ENCODE data around the gene PACRG. TPM values are rescaled to one million over a fixed set of nuclear protein-coding genes. Genes with fewer than 3 reads are reported as not detected.

The PACRG gene
- total and polyA plus RNA-seq, 2 of the 8 experiments (the other 6 are each of a cell fraction or from before 2014, with no cell fraction given): 0.44 to 0.54 TPM

DNA sequence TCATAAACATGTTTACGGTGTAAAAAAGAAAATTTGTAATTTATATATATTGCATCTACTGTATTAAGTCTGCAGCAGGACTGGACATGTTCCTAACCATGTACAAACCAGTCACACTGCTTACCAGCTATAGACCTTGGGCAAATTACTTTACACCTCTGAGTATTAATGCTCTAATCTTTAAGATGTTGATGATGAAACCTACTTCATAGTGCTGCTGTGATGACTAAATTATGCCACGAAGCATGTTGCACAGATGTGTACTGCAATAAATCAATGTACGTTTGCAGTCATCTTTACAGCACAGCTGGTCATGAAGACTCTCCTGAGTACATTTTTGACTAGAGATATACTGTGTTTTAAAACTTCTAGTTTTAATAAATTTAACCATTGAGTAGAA, 42.8 kb upstream of the PACRG start:
- ChIA-PET CTCF (ENCODE audit: partially characterized antibody) (no interaction called here), POLR2A (ENCODE audit: partially characterized antibody) (no interaction called here)
- H3K27ac ChIP-seq (ENCODE audit: low read depth, low read length): no peak overlapping the region
- no peak overlapping the region for H3K18ac ChIP-seq (ENCODE audit: extremely low read depth, low read length)
- H3K56ac ChIP-seq (replicated peaks; ENCODE audit: insufficient read length, low read depth, low read length): no peak overlapping the region
- no peaks in the 10 kb centered on the region for H3K4me1 ChIP-seq (replicated peaks in 1 of 4; ENCODE audit: control insufficient read depth in 3 of 4, insufficient read depth in 4 of 4, low read length in 3 of 4)
- no peak overlapping the region for H3K14ac ChIP-seq (ENCODE audit: insufficient read length)
- H2BK15ac ChIP-seq (ENCODE audit: low read length): no peak overlapping the region
- no peak overlapping the region for H2BK12ac ChIP-seq (ENCODE audit: low read depth, low read length)
- H3K23ac ChIP-seq (ENCODE audit: insufficient read length): no peak overlapping the region
- no peak overlapping the region for H2AFZ ChIP-seq (ENCODE audit: low read length)
- no peaks in the 10 kb centered on the region for H3K79me2 ChIP-seq (ENCODE audit: control insufficient read depth in 1 of 2, insufficient read depth in 2 of 2, low read length in 2 of 2)
- no peaks in the 10 kb centered on the region for H3K23me2 ChIP-seq (ENCODE audit: low read depth, low read length)
- no peak overlapping the region for H2BK120ac ChIP-seq (replicated peaks; ENCODE audit: low read depth, low read length)
- DNase-seq (ENCODE audit: low read depth in 1 of 2, low spot score in 2 of 2) (no peak), FAIRE-seq (no peak)
- H3K79me1 ChIP-seq (ENCODE audit: low read depth, low read length): no peaks in the 10 kb centered on the region
- no peak overlapping the region for H4K8ac ChIP-seq (ENCODE audit: extremely low read depth, insufficient read depth, low read length)
- no peaks in the 10 kb centered on the region for H3K36me3 ChIP-seq (ENCODE audit: control insufficient read depth in 2 of 4, insufficient read depth in 4 of 4, low read length in 3 of 4)
- 87% methylated on average over 3 of the region's 3 CpGs; no CpG with 5 or more reads in 1 of the 2 experiments for WGBS, 2 experiments (ENCODE audit: extremely low coverage in 1 of 2, insufficient coverage in 1 of 2, insufficient read length in 1 of 2, insufficient replicate concordance in 2 of 2, low coverage in 1 of 2, low lambda C conversion rate in 2 of 2, missing lambda C conversion rate in 1 of 2)
- H3K9ac ChIP-seq (replicated peaks in 1 of 4; ENCODE audit: extremely low read depth in 1 of 4, low read depth in 3 of 4, low read length in 3 of 4): no peak overlapping the region
- no peaks in the 10 kb centered on the region for H3K27me3 ChIP-seq (replicated peaks in 1 of 4; ENCODE audit: control insufficient read depth in 3 of 4, extremely low read depth in 1 of 4, insufficient read depth in 3 of 4, low read length in 3 of 4)
- H4K20me1 ChIP-seq (replicated peaks in 1 of 2; ENCODE audit: control insufficient read depth in 1 of 2, insufficient read depth in 2 of 2, low read length in 2 of 2): no peaks in the 10 kb centered on the region
- no peak overlapping the region for H4K5ac ChIP-seq (ENCODE audit: insufficient read length, low read depth, low read length)
- H2AK5ac ChIP-seq (ENCODE audit: low read depth, low read length): no peak overlapping the region
- H2BK5ac ChIP-seq (ENCODE audit: low read depth, low read length): no peak overlapping the region
- H2BK20ac ChIP-seq (ENCODE audit: low read length): no peak overlapping the region
- no peak overlapping the region for H3K4me3 ChIP-seq (ENCODE audit: extremely low read depth in 1 of 4, insufficient read depth in 2 of 4, low read depth in 3 of 4, low read length in 4 of 4)
- no peak overlapping the region for H3K4ac ChIP-seq (replicated peaks; ENCODE audit: insufficient read length, low read depth, low read length)
- no peak overlapping the region for H4K91ac ChIP-seq (replicated peaks; ENCODE audit: insufficient read length, low read length)
- no peak overlapping the region for H3K4me2 ChIP-seq (ENCODE audit: insufficient read depth in 1 of 2, low read depth in 2 of 2, low read length in 2 of 2)
- 0 out of 4 replicates have a peak, but pooled peaks cover 0 to 3% of the 10 kb centered on the region in 2 experiments for H3K9me3 ChIP-seq (ENCODE audit: insufficient read depth in 2 of 2, low read depth in 1 of 2, low read length in 1 of 2)
- TF ChIP-seq KDM1A (IDR thresholded peaks at IDR 0.05; ENCODE audit: borderline replicate concordance, low read length) (no peak), HDAC2 (IDR thresholded peaks at IDR 0.05; ENCODE audit: borderline replicate concordance in 1 of 2, low read depth in 2 of 2, low read length in 2 of 2) (no peak), CHD1 (IDR thresholded peaks at IDR 0.05; ENCODE audit: low read depth, low read length) (no peak), PHF8 (conservative IDR thresholded peaks at IDR 0.05; ENCODE audit: low read depth, low read length) (no peak), SUZ12 (IDR thresholded peaks at IDR 0.05; ENCODE audit: low read length) (no peak), EP300 (IDR thresholded peaks at IDR 0.05; ENCODE audit: borderline replicate concordance in 1 of 2, low read depth in 2 of 2, low read length in 2 of 2) (no peak), NRF1 (IDR thresholded peaks at IDR 0.05; ENCODE audit: low read depth, low read length) (no peak), RXRA (IDR thresholded peaks at IDR 0.05; ENCODE audit: insufficient read depth, low read depth, low read length) (no peak), TAF7 (optimal IDR thresholded peaks at IDR 0.05; ENCODE audit: borderline replicate concordance, low read depth, low read length) (no peak), EGR1 (IDR thresholded peaks at IDR 0.05; ENCODE audit: borderline replicate concordance, low read depth, low read length) (no peak)
- TF ChIP-seq, protein P1, sequence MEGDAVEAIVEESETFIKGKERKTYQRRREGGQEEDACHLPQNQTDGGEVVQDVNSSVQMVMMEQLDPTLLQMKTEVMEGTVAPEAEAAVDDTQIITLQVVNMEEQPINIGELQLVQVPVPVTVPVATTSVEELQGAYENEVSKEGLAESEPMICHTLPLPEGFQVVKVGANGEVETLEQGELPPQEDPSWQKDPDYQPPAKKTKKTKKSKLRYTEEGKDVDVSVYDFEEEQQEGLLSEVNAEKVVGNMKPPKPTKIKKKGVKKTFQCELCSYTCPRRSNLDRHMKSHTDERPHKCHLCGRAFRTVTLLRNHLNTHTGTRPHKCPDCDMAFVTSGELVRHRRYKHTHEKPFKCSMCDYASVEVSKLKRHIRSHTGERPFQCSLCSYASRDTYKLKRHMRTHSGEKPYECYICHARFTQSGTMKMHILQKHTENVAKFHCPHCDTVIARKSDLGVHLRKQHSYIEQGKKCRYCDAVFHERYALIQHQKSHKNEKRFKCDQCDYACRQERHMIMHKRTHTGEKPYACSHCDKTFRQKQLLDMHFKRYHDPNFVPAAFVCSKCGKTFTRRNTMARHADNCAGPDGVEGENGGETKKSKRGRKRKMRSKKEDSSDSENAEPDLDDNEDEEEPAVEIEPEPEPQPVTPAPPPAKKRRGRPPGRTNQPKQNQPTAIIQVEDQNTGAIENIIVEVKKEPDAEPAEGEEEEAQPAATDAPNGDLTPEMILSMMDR (IDR thresholded peaks at IDR 0.05; ENCODE audit: control extremely low read depth in 1 of 3, insufficient read depth in 1 of 3, low read depth in 1 of 3, low read length in 3 of 3): no peak
